ENCODE measurements around the gene STAT5B. TPM values are rescaled to one million over a fixed set of nuclear protein-coding genes. Genes with fewer than 3 reads are reported as not detected.

STAT5B gene
- total and polyA plus RNA-seq, 2 of the 13 experiments (the other 11 are each of a cell fraction or from before 2014, with no cell fraction given): 21.0 to 42.8 TPM

- TF ChIP-seq MEIS1 (CRISPR knock-in tag; IDR thresholded peaks at IDR 0.05; ENCODE audit: borderline replicate concordance) (no peak), NFIB (CRISPR knock-in tag; IDR thresholded peaks at IDR 0.05; ENCODE audit: borderline replicate concordance) (no peak), XBP1 (CRISPR knock-in tag; IDR thresholded peaks at IDR 0.05) (no peak), ZNF576 (CRISPR knock-in tag; IDR thresholded peaks at IDR 0.05) (peak; percentile 46; the same call in 1 of the 2 replicates), THRA (CRISPR knock-in tag; IDR thresholded peaks at IDR 0.05; ENCODE audit: borderline replicate concordance) (peak; percentile 64), ZNF572 (CRISPR knock-in tag; IDR thresholded peaks at IDR 0.05) (peak; percentile 87), ZNF589 (CRISPR knock-in tag; conservative IDR thresholded peaks at IDR 0.05) (no peak), BHLHE40 (IDR thresholded peaks at IDR 0.05; ENCODE audit: low read length) (peak; percentile 84), ELF4 (CRISPR knock-in tag; IDR thresholded peaks at IDR 0.05; ENCODE audit: borderline replicate concordance) (peak; percentile 87), ZNF816 (CRISPR knock-in tag; IDR thresholded peaks at IDR 0.05; ENCODE audit: borderline replicate concordance) (peak; percentile 80; the same call in 1 of the 2 replicates), ZNF275 (CRISPR knock-in tag; IDR thresholded peaks at IDR 0.05; ENCODE audit: borderline replicate concordance) (0 out of 2 replicates have a peak, but pooled peaks have one; percentile 57), KDM4B (CRISPR knock-in tag; IDR thresholded peaks at IDR 0.05) (peak; percentile 92; the same call in 1 of the 2 replicates), ZNF749 (CRISPR knock-in tag; IDR thresholded peaks at IDR 0.05; ENCODE audit: borderline replicate concordance) (no peak), EED (CRISPR knock-in tag; IDR thresholded peaks at IDR 0.05) (peak; percentile 82; the same call in 1 of the 2 replicates), CBX5 (CRISPR knock-in tag; IDR thresholded peaks at IDR 0.05; ENCODE audit: borderline replicate concordance) (no peak; the same call in 1 of the 2 replicates), ATF2 (CRISPR knock-in tag; IDR thresholded peaks at IDR 0.05) (peak; percentile 54)
- TF ChIP-seq, protein P1, sequence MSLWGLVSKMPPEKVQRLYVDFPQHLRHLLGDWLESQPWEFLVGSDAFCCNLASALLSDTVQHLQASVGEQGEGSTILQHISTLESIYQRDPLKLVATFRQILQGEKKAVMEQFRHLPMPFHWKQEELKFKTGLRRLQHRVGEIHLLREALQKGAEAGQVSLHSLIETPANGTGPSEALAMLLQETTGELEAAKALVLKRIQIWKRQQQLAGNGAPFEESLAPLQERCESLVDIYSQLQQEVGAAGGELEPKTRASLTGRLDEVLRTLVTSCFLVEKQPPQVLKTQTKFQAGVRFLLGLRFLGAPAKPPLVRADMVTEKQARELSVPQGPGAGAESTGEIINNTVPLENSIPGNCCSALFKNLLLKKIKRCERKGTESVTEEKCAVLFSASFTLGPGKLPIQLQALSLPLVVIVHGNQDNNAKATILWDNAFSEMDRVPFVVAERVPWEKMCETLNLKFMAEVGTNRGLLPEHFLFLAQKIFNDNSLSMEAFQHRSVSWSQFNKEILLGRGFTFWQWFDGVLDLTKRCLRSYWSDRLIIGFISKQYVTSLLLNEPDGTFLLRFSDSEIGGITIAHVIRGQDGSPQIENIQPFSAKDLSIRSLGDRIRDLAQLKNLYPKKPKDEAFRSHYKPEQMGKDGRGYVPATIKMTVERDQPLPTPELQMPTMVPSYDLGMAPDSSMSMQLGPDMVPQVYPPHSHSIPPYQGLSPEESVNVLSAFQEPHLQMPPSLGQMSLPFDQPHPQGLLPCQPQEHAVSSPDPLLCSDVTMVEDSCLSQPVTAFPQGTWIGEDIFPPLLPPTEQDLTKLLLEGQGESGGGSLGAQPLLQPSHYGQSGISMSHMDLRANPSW (CRISPR knock-in tag; IDR thresholded peaks at IDR 0.05; ENCODE audit: borderline replicate concordance): no peak; the same call in 1 of the 2 replicates
- TF ChIP-seq, protein P2, sequence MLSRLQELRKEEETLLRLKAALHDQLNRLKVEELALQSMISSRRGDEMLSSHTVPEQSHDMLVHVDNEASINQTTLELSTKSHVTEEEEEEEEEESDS (CRISPR knock-in tag; IDR thresholded peaks at IDR 0.05; ENCODE audit: borderline replicate concordance): no peak
Measured at GRCh38 chr17:42193969-42194899, 82.0 kb downstream of the STAT5B start, which contains the start of gene GHDC (continued).
